Measurements from ENCODE around the gene BCOR. TPM values are rescaled to one million over a fixed set of nuclear protein-coding genes. Genes with fewer than 3 reads are reported as not detected.

BCOR gene
- total and polyA plus RNA-seq, 2 of the 13 experiments (the other 11 are each of a cell fraction or from before 2014, with no cell fraction given) = 14.3 to 15.2 TPM

- TF ChIP-seq THAP8 (CRISPR knock-in tag; IDR thresholded peaks at IDR 0.05; ENCODE audit: borderline replicate concordance) (no peak), MYC (CRISPR knock-in tag; IDR thresholded peaks at IDR 0.05; ENCODE audit: borderline replicate concordance) (no peak), ZNF652 (CRISPR knock-in tag; IDR thresholded peaks at IDR 0.05; ENCODE audit: borderline replicate concordance, low read depth) (peak; percentile 63; the same call in 1 of the 2 replicates), ZNF572 (CRISPR knock-in tag; IDR thresholded peaks at IDR 0.05) (no peak), SRSF9 (IDR thresholded peaks at IDR 0.05; ENCODE audit: borderline replicate concordance, insufficient read depth, low read depth, low read length, poor library complexity, severe bottlenecking) (no peak)
- POLR2A ChIA-PET = no interaction called here
- Histone ChIP-seq H4K20me1 (ENCODE audit: insufficient read depth, low read length) (no peaks in the 10 kb centered on the region), H3K9ac (ENCODE audit: insufficient read depth, low read depth, low read length) (no peak overlapping the region), H3K9me3 (ENCODE audit: low read length) (no peaks in the 10 kb centered on the region), H3K27me3 (ENCODE audit: control insufficient read depth in 1 of 2, insufficient read depth in 2 of 2, low read length in 2 of 2) (no peaks in the 10 kb centered on the region), H3K27ac (ENCODE audit: extremely low read length, insufficient read depth, low read length) (no peak overlapping the region), H3K36me3 (replicated peaks in 1 of 2; ENCODE audit: control insufficient read depth in 1 of 2, insufficient read depth in 2 of 2, low read length in 2 of 2) (no peaks in the 10 kb centered on the region), H2AFZ (ENCODE audit: low read length) (no peak overlapping the region), H3K4me2 (ENCODE audit: low read depth, low read length) (no peak overlapping the region), H3K4me3 (replicated peaks in 1 of 3; ENCODE audit: insufficient read depth in 1 of 3, low read depth in 2 of 3, low read length in 3 of 3) (no peak overlapping the region), H3K4me1 (ENCODE audit: insufficient read depth, low read length) (peaks cover 10% of the 10 kb centered on the region), H3K79me2 (ENCODE audit: insufficient read depth, low read length) (no peaks in the 10 kb centered on the region)
- 68% methylated on average over 4 of the region's 4 CpGs for WGBS (ENCODE audit: low lambda C conversion rate)
- intact Hi-C loops (cut with micrococcal nuclease; ENCODE audit: unreplicated experiment) = no loop called here
- CTCF ChIA-PET (ENCODE audit: low intra/inter-chr PET ratio, low total read pairs) = no interaction called here
- BruUV-seq (replicated peaks) = no TSS peak
- in situ Hi-C loops (cut with HindIII; ENCODE audit: extremely low pct_ligation_motif_present, low pct_unique_long_range_greater_than_20kb) = no loop called here
- no peak for FAIRE-seq
- no peak for ATAC-seq
- no peak for DNase-seq (ENCODE audit: low spot score)
These were observed 56.9 kb downstream of the BCOR start for GRCh38 chrX:40040686-40041461.

- Histone ChIP-seq H3K4me3 (replicated peaks in 1 of 3; ENCODE audit: insufficient read depth in 1 of 3, low read depth in 2 of 3, low read length in 3 of 3) (no peak overlapping the region), H3K27ac (ENCODE audit: extremely low read length, insufficient read depth, low read length) (no peak overlapping the region), H3K36me3 (replicated peaks in 1 of 2; ENCODE audit: control insufficient read depth in 1 of 2, insufficient read depth in 2 of 2, low read length in 2 of 2) (no peaks in the 10 kb centered on the region), H3K27me3 (ENCODE audit: control insufficient read depth in 1 of 2, insufficient read depth in 2 of 2, low read length in 2 of 2) (no peaks in the 10 kb centered on the region), H2AFZ (ENCODE audit: low read length) (no peak overlapping the region), H3K79me2 (ENCODE audit: insufficient read depth, low read length) (no peaks in the 10 kb centered on the region), H4K20me1 (ENCODE audit: insufficient read depth, low read length) (no peaks in the 10 kb centered on the region), H3K9ac (ENCODE audit: insufficient read depth, low read depth, low read length) (no peak overlapping the region), H3K4me2 (ENCODE audit: low read depth, low read length) (no peak overlapping the region), H3K9me3 (ENCODE audit: low read length) (no peaks in the 10 kb centered on the region), H3K4me1 (ENCODE audit: insufficient read depth, low read length) (peaks cover 17% of the 10 kb centered on the region)
- 79% methylated on average over 6 of the region's 8 CpGs for WGBS (ENCODE audit: low lambda C conversion rate)
- ChIA-PET CTCF (ENCODE audit: low intra/inter-chr PET ratio, low total read pairs) (no interaction called here), POLR2A (no interaction called here)
- DNase-seq (ENCODE audit: low spot score) (no peak), FAIRE-seq (no peak), ATAC-seq (no peak)
- intact Hi-C loops (cut with micrococcal nuclease; ENCODE audit: unreplicated experiment) (no loop called here), in situ Hi-C loops (cut with HindIII; ENCODE audit: extremely low pct_ligation_motif_present, low pct_unique_long_range_greater_than_20kb) (no loop called here)
- no TSS peak for BruUV-seq (replicated peaks)
- TF ChIP-seq KDM4B (CRISPR knock-in tag; IDR thresholded peaks at IDR 0.05) (no peak), ZNF546 (CRISPR knock-in tag; conservative IDR thresholded peaks at IDR 0.05) (no peak), ZNF773 (CRISPR knock-in tag; IDR thresholded peaks at IDR 0.05; ENCODE audit: borderline replicate concordance) (no peak), ZNF20 (CRISPR knock-in tag; IDR thresholded peaks at IDR 0.05) (no peak), SRY (CRISPR knock-in tag; IDR thresholded peaks at IDR 0.05) (no peak), STAT6 (CRISPR knock-in tag; IDR thresholded peaks at IDR 0.05; ENCODE audit: borderline replicate concordance) (no peak), NFKB2 (CRISPR knock-in tag; IDR thresholded peaks at IDR 0.05; ENCODE audit: borderline replicate concordance) (no peak), ZFP1 (CRISPR knock-in tag; IDR thresholded peaks at IDR 0.05) (no peak), ZNF563 (CRISPR knock-in tag; IDR thresholded peaks at IDR 0.05) (no peak), ZNF510 (CRISPR knock-in tag; IDR thresholded peaks at IDR 0.05; ENCODE audit: low read depth) (no peak), ZBTB3 (CRISPR knock-in tag; IDR thresholded peaks at IDR 0.05; ENCODE audit: borderline replicate concordance, low read depth) (no peak)
These were observed 57.9 kb downstream of the BCOR start for GRCh38 chrX:40039887-40040286.
